Progenitor cell of endocrine pancreas (in vitro differentiated cells): ENCODE results near the gene WDR62. TPM values are rescaled to one million over a fixed set of nuclear protein-coding genes. Genes with fewer than 3 reads are reported as not detected.
"Not testable (repeated sequence)": the region's sequence is repeated elsewhere in the genome, so short reads cannot be mapped to it uniquely, and the experiment has no call there.

Source experiments
- DNase-seq: peaks from one replicate; pipeline ENCODE4 v3.0.0; 2021; ENCODE audit warnings: low spot score; ENCODE audit not compliant: unreplicated experiment
- H3K27ac Mint-ChIP-seq: 2 replicates; pipeline ENCODE4 v1.8.0; 2021; ENCODE audit warnings: mild to moderate bottlenecking, moderate library complexity, mixed read lengths
- H3K27me3 Mint-ChIP-seq: 2 replicates; pipeline ENCODE4 v1.8.0; 2021; ENCODE audit warnings: mixed read lengths
- H3K36me3 Mint-ChIP-seq: 2 replicates; pipeline ENCODE4 v1.8.0; 2022; ENCODE audit warnings: mixed read lengths; ENCODE audit not compliant: insufficient read depth
- H3K4me1 Mint-ChIP-seq: 2 replicates; pipeline ENCODE4 v1.8.0; 2021; ENCODE audit warnings: low read depth, mixed read lengths
- H3K4me3 Mint-ChIP-seq: 2 replicates; pipeline ENCODE4 v1.8.0; 2021; ENCODE audit warnings: low read depth, mild to moderate bottlenecking, moderate library complexity, mixed read lengths
- H3K9me3 Mint-ChIP-seq: 2 replicates; pipeline ENCODE4 v1.8.0; 2021; ENCODE audit warnings: low read depth, mixed read lengths
- total RNA-seq: library from RNA; stranded (reverse); gene quantifications from 2 replicates; pipeline ENCODE4 v1.2.1, GENCODE V29; 2021
- TF ChIP-seq, protein P1 (sequence below): fragments of 200-600 bp; sonication (generic); IDR thresholded peaks from one replicate; pipeline ENCODE4 v1.5.0; 2021; ENCODE audit warnings: antibody characterized with exemption, mild to moderate bottlenecking; ENCODE audit not compliant: unreplicated experiment

WDR62 gene
- total RNA-seq, 1 donor from 2014 or later, result 9.2 TPM

DNA sequence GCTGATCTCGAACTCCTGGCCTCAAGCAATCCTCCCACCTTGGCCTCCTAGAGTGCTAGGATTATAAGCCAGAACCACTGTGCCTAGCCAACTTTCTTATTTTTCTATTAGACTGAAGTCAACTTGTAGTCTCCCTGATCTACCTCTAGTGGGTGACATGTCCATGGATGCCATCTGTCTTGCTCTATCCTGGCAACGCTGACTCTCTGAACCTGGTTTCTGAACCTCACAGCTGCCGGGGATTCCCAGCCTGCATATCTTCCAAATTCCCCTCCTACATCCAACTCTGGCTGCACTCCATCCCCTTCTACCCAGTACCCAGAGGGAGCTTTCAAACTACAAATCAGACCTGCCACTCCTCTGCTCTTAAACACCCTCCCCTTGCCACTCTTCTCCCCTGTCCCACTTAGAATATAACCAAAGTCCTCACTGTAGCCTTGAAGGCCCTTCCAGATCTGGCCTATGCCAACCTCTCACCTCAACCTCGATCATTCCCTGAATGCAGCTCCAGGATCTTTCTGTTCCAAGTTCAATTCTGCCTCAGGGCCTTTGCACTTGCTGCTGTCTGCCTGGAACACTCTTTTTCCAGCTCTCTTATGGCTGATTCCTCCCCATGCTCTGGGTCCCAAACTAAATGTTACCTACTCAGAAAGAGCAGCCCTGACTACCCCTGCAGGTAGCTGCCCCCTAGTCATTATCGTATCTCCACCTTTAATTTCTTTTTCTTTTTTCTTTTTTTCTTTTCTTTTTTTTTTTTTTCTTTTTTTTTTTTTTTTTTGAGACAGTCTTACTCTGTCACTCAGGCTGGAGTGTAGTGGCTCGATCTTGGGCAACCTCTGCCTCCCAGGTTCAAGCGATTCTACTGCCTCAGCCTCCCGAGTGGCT, 24.2 kb upstream of the WDR62 start:
- TF ChIP-seq, protein P1, sequence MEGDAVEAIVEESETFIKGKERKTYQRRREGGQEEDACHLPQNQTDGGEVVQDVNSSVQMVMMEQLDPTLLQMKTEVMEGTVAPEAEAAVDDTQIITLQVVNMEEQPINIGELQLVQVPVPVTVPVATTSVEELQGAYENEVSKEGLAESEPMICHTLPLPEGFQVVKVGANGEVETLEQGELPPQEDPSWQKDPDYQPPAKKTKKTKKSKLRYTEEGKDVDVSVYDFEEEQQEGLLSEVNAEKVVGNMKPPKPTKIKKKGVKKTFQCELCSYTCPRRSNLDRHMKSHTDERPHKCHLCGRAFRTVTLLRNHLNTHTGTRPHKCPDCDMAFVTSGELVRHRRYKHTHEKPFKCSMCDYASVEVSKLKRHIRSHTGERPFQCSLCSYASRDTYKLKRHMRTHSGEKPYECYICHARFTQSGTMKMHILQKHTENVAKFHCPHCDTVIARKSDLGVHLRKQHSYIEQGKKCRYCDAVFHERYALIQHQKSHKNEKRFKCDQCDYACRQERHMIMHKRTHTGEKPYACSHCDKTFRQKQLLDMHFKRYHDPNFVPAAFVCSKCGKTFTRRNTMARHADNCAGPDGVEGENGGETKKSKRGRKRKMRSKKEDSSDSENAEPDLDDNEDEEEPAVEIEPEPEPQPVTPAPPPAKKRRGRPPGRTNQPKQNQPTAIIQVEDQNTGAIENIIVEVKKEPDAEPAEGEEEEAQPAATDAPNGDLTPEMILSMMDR, result no peak
- DNase-seq, result no peak
- H3K36me3 Mint-ChIP-seq, result peaks cover 6% of the 10 kb centered on the region

DNA sequence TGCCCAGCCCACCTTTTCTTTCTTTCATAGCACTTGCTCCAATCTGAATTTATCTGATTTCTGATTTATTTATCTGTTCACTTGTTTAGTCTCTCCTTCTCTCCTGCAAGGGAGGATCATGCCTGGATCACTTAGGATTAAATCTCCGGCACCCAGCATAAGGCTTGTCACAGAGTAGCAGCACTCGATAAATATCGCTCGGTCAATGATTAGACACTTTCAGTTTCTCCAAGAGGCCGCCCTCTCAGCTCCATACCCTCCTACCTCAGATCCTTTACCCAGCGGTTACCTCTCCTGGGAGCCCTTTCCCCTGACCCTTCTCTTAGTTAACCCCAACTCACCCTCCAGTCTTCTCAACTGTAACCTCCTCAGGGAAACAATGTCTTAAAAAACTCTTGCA, 23.4 kb upstream of the WDR62 start:
- no peak for DNase-seq
- TF ChIP-seq, protein P1, result no peak
- Mint-ChIP-seq H3K36me3 (peaks cover 5% of the 10 kb centered on the region), H3K4me3 (peak overlapping the region; percentile 52), H3K4me1 (peaks cover 5% of the 10 kb centered on the region), H3K27me3 (no peaks in the 10 kb centered on the region), H3K9me3 (no peaks in the 10 kb centered on the region), H3K27ac (no peak overlapping the region)

More for the DNA sequence above, 24.2 kb upstream of the WDR62 start:
- no peaks in the 10 kb centered on the region for H3K27me3 Mint-ChIP-seq
- H3K4me1 Mint-ChIP-seq, result peaks cover 5% of the 10 kb centered on the region
- H3K27ac Mint-ChIP-seq, result no peak overlapping the region
- H3K4me3 Mint-ChIP-seq, result no peak overlapping the region
- no peaks in the 10 kb centered on the region for H3K9me3 Mint-ChIP-seq

DNA sequence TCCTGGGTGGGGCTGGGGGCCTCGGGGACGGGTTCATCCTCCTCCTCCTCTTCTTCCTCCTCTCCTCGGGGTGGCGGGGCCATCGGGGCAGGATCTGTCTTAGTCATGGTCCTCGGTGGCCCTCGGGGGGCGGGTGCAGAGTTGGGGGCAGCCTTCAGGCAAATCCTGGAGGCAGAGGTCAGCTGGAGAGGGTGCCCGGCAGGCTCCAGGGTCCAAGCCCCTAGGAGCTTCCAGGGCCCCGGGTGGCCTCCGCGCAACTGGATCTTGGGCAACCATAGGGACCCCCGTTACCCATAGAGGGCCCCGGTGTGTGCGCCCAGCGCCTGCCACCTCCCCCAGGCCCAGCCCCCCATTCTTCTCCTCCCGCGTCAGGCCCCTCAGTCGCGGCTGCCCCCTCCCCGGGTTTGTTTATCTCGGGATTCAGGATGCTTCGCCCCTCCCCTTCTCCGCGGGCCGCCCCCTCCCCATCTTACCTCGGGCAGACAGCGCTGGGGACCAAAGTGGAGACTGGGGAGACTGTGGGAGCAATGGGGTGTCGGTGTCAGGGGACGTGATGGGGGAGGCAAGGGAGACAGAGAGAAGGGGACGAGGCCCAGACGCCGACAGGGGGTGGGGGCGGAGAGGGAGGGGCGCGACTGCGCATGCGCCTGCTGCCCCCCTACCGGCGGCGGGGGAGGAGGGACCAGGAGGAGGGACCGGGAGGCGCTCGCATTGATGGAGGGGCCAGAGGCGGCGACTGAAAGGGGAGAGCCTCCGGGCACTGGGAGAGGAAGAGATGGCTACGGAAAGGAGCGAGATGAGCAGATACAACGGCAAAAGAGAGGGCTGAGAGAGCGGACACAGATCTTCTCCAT, 22.2 kb upstream of the WDR62 start, which contains the start of gene CLIP3:
Gene CLIP3 (minus strand): TSS at position 623 of the 854 bp plus-strand sequence. CDS start 516 bp downstream, at position 107.
- Mint-ChIP-seq H3K36me3 (peaks cover 5% of the 10 kb centered on the region), H3K27ac (no peak within 1 kb of the TSS), H3K4me1 (peaks cover 5% of the 10 kb centered on the region), H3K4me3 (peak within 1 kb of the TSS; percentile 73), H3K9me3 (no peaks in the 10 kb centered on the region), H3K27me3 (no peaks in the 10 kb centered on the region)
- TF ChIP-seq, protein P1, result no peak
- DNase-seq, result peak; percentile 40

DNA sequence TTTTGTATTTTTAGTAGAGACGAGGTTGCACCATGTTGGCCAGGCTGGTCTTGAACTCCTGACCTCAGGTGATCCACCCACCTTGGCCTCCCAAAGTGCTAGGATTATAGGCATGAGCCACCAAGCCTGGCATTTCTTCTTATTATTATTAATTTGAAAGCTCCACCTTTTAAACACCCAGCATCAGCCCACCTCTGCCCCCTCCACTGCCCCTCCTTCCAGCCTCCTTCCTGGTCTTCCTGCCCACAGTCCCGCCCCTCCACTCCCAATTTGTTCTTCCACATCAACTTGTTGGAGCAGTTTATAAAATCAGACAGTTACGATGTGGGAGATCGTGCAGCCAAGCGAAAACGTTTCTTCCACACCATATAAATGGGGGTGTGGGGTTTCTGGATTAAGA, 14.2 kb upstream of the WDR62 start:
- Mint-ChIP-seq H3K27ac (no peak overlapping the region), H3K36me3 (no peaks in the 10 kb centered on the region), H3K4me1 (peaks cover 2% of the 10 kb centered on the region), H3K4me3 (no peak overlapping the region), H3K27me3 (no peaks in the 10 kb centered on the region), H3K9me3 (no peaks in the 10 kb centered on the region)
- no peak for DNase-seq
- TF ChIP-seq, protein P1, result no peak

DNA sequence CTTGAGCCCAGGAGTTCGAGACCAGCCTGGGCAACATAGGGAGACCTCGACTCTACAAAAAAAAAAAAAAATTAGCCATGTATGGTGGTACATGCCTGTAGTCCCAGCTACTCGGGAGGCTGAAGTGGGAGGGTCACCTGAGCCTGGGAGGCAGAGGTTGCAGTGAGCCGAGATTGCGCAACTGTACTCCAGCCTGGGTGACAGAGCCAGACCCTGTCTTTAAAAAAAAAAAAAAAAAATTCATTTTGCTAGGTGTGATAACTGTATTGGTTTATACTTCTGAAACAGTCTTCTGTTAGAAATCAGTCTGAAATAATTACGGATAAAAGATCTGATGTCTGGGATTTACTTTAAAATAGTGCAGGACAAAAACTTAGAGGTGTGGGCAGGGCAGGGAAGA, 13.6 kb upstream of the WDR62 start:
- not testable (repeated sequence) for DNase-seq, H3K27me3 Mint-ChIP-seq, H3K36me3 Mint-ChIP-seq, H3K9me3 Mint-ChIP-seq, H3K4me1 Mint-ChIP-seq, H3K4me3 Mint-ChIP-seq
- H3K27ac Mint-ChIP-seq, result peak overlapping the region; percentile 80
